Breast epithelium (tissue), 3 donors: ENCODE results near the gene KRTAP19-5.

Experiments used
- CTCF ChIP-seq, 3 donors: fragments of 450-650 bp; IDR thresholded peaks; one replicate each; pipeline ENCODE4 v1.5.1; 2016 to 2017; ENCODE audit warnings: antibody characterized with exemption in 3 of 3, mild to moderate bottlenecking in 3 of 3, moderate library complexity in 3 of 3
- POLR2A ChIP-seq: fragments of 450-650 bp; IDR thresholded peaks from one replicate; pipeline ENCODE4 v1.6.1; 2016; ENCODE audit warnings: antibody characterized with exemption, mild to moderate bottlenecking, moderate library complexity
- POLR2AphosphoS5 ChIP-seq, 3 donors: sonication (generic); formaldehyde crosslinking; IDR thresholded peaks; one replicate each; pipeline ENCODE4 v1.6.1; 2017; ENCODE audit warnings: antibody characterized with exemption in 3 of 3

- TF ChIP-seq CTCF (IDR thresholded peaks at IDR 0.05) (no peak), POLR2AphosphoS5 (IDR thresholded peaks at IDR 0.05) (no peak), POLR2A (no peak)
Measured at GRCh38 chr21:30541764-30542163, 39.8 kb upstream of the KRTAP19-5 start, which contains the start of gene KRTAP19-6.
